ENCODE data around the gene HINT3. TPM values are rescaled to one million over a fixed set of nuclear protein-coding genes. Genes with fewer than 3 reads are reported as not detected.
A peak's percentile ranks its signal among the peaks of the same experiment; 100 is the strongest.

HINT3 gene
- total and polyA plus RNA-seq, 4 donors = 5.6 to 17.4 (median 10.6) TPM

- Histone ChIP-seq H3K9ac (ENCODE audit: low read depth in 1 of 2, low read length in 2 of 2) (no peak overlapping the region), H3K27ac (ENCODE audit: low read depth in 1 of 2, low read length in 2 of 2) (no peak overlapping the region), H3K27me3 (ENCODE audit: control insufficient read depth in 4 of 4, insufficient read depth in 4 of 4, low read length in 3 of 4) (no peaks in the 10 kb centered on the region), H3K4me1 (ENCODE audit: control insufficient read depth in 4 of 4, insufficient read depth in 4 of 4, low read length in 3 of 4) (peaks cover 3 to 19% (median 15%) of the 10 kb centered on the region in 4 donors), H3K4me3 (ENCODE audit: low read depth in 1 of 3, low read length in 3 of 3) (no peak overlapping the region), H3K36me3 (ENCODE audit: control insufficient read depth in 4 of 4, insufficient read depth in 3 of 4, low read depth in 1 of 4, low read length in 3 of 4) (no peaks in the 10 kb centered on the region), H3K9me3 (ENCODE audit: control insufficient read depth in 4 of 4, low read length in 3 of 4) (no peaks in the 10 kb centered on the region)
- TF ChIP-seq NR2F2 (IDR thresholded peaks at IDR 0.05) (no peak), JUND (IDR thresholded peaks at IDR 0.05) (no peak), ATF3 (IDR thresholded peaks at IDR 0.05) (no peak), HNF4A (conservative IDR thresholded peaks at IDR 0.05) (no peak), RAD21 (IDR thresholded peaks at IDR 0.05) (no peak)
- no peak for DNase-seq (ENCODE audit: low spot score)
- 76% methylated on average over 5 of the region's 5 CpGs for WGBS
Measured at GRCh38 chr6:125940247-125941041, 16.1 kb upstream of the HINT3 start.

GRCh38 chr6:125942672-125943527 is 13.7 kb upstream of the HINT3 start:
- Histone ChIP-seq H3K36me3 (ENCODE audit: control insufficient read depth in 4 of 4, insufficient read depth in 3 of 4, low read depth in 1 of 4, low read length in 3 of 4) (no peaks in the 10 kb centered on the region), H3K4me1 (ENCODE audit: control insufficient read depth in 4 of 4, insufficient read depth in 4 of 4, low read length in 3 of 4) (peaks cover 4 to 22% (median 20%) of the 10 kb centered on the region in 4 donors), H3K27ac (ENCODE audit: low read depth in 1 of 2, low read length in 2 of 2) (peak overlapping the region; percentile 25 to 83), H3K9me3 (ENCODE audit: control insufficient read depth in 4 of 4, low read length in 3 of 4) (no peaks in the 10 kb centered on the region), H3K9ac (ENCODE audit: low read depth in 1 of 2, low read length in 2 of 2) (no peak overlapping the region), H3K4me3 (ENCODE audit: low read depth in 1 of 3, low read length in 3 of 3) (no peak overlapping the region), H3K27me3 (ENCODE audit: control insufficient read depth in 4 of 4, insufficient read depth in 4 of 4, low read length in 3 of 4) (no peaks in the 10 kb centered on the region)
- TF ChIP-seq NR2F2 (IDR thresholded peaks at IDR 0.05) = no peak
- TF ChIP-seq JUND (IDR thresholded peaks at IDR 0.05) = peak; percentile 80 to 83
- TF ChIP-seq GABPA (IDR thresholded peaks at IDR 0.05 in 1 of 2, conservative IDR thresholded peaks at IDR 0.05 in 1 of 2) = no peak
- TF ChIP-seq MAX (IDR thresholded peaks at IDR 0.05) = peak; percentile 52
- TF ChIP-seq ATF3 (IDR thresholded peaks at IDR 0.05) = peak; percentile 54
- TF ChIP-seq SP1 (IDR thresholded peaks at IDR 0.05) = peak; percentile 38
- TF ChIP-seq REST (IDR thresholded peaks at IDR 0.05) = peak; percentile 26
- TF ChIP-seq FOXA1 (IDR thresholded peaks at IDR 0.05) = no peak
- TF ChIP-seq EGR1 (IDR thresholded peaks at IDR 0.05; ENCODE audit: low read depth in 2 of 2) = no peak
- TF ChIP-seq HNF4A (conservative IDR thresholded peaks at IDR 0.05) = peak in 1 of 2 donors; percentile 67
- TF ChIP-seq RXRA (IDR thresholded peaks at IDR 0.05) = peak; percentile 20 to 70
- no peak for TF ChIP-seq TAF1 (conservative IDR thresholded peaks at IDR 0.05)
- no peak for TF ChIP-seq HNF4G (IDR thresholded peaks at IDR 0.05)
- TF ChIP-seq FOXA2 (IDR thresholded peaks at IDR 0.05) = no peak
- no peak for TF ChIP-seq CTCF (IDR thresholded peaks at IDR 0.05; ENCODE audit: low read depth, low read length, missing input control)
- no peak for TF ChIP-seq ZBTB33 (IDR thresholded peaks at IDR 0.05)
- WGBS = 81% methylated on average over 10 of the region's 10 CpGs
- no peak for DNase-seq (ENCODE audit: low spot score)
